ENCODE data around the gene EPAS1. TPM values are rescaled to one million over a fixed set of nuclear protein-coding genes. Genes with fewer than 3 reads are reported as not detected.

EPAS1 gene
- polyA plus RNA-seq, 4 donors = 49.1 to 64.0 (median 50.3) TPM

DNA sequence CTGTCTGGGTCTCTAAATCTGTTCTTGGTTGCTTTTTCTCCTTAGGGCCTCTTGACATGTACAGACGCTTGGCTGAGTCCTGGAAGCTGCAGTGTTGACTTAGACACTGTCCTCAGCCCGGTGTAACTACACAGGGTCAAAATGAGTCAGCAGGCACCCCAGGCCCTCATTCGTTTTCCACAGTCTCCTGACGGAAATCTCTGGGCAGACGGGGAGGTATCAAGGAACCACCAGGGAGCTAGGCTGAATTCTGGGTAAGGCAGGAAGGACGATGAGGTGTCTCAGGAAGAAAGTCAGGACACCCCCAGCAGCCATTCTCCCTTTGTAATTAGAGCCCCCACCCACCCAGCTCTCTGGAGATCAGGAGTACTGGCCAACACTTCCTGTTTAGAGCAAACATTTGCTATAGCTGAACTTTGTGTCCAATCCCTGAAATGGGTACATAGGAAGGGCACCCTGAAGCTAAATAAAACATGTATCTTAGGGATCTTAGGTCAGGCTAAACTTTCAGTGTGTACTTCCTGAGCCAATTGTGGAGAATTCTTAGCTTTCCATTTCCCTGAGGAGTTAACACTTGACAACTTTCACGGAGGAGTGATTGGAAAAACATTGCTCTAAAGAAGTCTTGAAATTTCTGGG is 23.9 kb upstream of the EPAS1 start:
- no peak for DNase-seq (ENCODE audit: low read depth in 4 of 4, low spot score in 3 of 4)

GRCh38 chr2:46273919-46274318 is 23.3 kb upstream of the EPAS1 start:
- no peak for DNase-seq (ENCODE audit: low read depth in 4 of 4, low spot score in 3 of 4)

- no peak for DNase-seq (ENCODE audit: low read depth in 4 of 4, low spot score in 3 of 4)
These were observed 22.6 kb upstream of the EPAS1 start for GRCh38 chr2:46274586-46274985.

DNA sequence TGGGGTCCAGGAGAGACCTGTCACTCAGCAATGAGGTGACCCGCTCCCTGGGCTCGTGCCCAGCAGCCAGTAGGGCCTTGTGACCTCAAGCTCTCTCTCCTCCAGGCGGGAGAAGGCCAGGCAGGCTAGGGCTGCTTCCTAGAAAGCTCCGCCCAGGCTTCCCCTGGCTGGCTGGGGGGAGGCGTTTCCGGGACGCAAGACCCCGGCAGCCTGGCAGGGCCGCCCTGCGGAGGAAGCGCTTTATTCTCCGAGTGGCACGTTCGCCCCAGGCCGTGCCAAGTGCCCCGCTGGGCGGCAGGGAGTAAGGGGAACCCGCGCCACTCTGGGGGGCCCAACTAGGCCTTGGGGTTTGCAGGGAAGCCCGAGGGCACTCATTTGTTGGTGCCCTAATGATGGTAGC is 21.2 kb upstream of the EPAS1 start:
- no peak for DNase-seq (ENCODE audit: low read depth in 4 of 4, low spot score in 3 of 4)

- no peak for DNase-seq (ENCODE audit: low read depth in 4 of 4, low spot score in 3 of 4)
These were observed 20.6 kb upstream of the EPAS1 start for GRCh38 chr2:46276642-46277041.

GRCh38 chr2:46277431-46278190 is 19.6 kb upstream of the EPAS1 start:
- no peak for DNase-seq (ENCODE audit: low read depth in 4 of 4, low spot score in 3 of 4)

DNA sequence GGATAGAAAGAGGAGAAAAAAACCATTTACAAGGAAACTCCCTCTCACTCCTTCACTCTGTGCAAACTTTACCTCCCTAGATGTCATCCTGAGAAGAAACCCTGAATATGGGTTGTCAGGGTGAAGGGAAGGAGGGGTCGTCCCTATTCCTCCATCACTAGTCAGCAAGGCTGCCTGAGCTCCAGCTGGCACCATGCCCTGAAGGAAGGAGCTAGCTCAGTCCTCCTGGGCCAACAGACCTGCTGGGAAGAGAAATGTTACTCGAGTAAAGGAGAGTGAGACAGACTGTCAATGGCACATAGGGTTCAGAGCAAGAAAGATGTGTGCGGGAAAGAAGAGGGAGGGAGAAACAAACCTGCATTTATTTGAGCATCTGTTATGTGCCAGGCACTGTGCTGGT is 18.3 kb upstream of the EPAS1 start:
- no peak for DNase-seq (ENCODE audit: low read depth in 4 of 4, low spot score in 3 of 4)

DNA sequence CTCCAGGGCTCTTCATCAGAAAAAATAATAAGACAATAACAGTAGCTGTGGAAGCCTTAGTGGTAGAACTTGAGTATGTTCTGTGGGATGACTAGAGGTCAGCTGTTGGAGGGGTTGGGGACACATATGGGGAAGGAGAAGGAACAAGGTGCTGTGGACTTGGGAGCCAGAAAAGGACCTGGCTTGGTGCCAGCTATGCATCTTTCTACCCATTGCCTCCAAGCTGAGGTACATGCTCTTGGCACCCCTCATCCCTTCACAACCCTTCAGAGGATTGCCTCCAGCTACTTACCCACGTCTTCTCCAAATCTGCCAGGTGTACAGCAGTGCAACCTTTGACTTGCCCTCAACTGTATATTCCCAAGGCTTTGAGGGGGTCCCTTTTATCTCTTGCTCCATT is 15.3 kb upstream of the EPAS1 start:
- no peak for DNase-seq (ENCODE audit: low read depth in 4 of 4, low spot score in 3 of 4)

DNA sequence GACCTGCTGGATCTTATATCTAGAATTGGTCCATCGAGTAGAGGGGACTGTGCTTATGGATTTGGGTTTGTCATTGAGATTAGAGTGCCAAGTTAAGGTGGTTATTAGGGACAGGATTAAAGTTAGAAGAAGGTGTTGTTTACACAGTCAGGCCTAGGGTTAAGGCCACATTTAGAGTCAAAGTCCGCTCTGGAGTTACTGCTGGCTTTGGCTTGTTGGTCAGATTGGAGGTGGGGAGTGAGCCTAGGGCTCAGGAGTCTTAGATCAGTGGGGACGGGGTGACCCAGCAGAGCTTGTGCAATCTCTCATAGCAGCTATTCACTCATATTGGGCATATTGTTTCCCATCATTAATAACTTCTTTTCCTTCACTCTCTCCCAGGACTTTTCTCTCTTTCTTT is 13.5 kb upstream of the EPAS1 start:
- no peak for DNase-seq (ENCODE audit: low read depth in 4 of 4, low spot score in 3 of 4)

GRCh38 chr2:46284260-46284659 is 12.9 kb upstream of the EPAS1 start:
- no peak for DNase-seq (ENCODE audit: low read depth in 4 of 4, low spot score in 3 of 4)

- no peak for DNase-seq (ENCODE audit: low read depth in 4 of 4, low spot score in 3 of 4)
These were observed 12.4 kb upstream of the EPAS1 start for GRCh38 chr2:46284796-46285195.

GRCh38 chr2:46286715-46287114 is 10.5 kb upstream of the EPAS1 start:
- no peak for DNase-seq (ENCODE audit: low read depth in 4 of 4, low spot score in 3 of 4)

DNA sequence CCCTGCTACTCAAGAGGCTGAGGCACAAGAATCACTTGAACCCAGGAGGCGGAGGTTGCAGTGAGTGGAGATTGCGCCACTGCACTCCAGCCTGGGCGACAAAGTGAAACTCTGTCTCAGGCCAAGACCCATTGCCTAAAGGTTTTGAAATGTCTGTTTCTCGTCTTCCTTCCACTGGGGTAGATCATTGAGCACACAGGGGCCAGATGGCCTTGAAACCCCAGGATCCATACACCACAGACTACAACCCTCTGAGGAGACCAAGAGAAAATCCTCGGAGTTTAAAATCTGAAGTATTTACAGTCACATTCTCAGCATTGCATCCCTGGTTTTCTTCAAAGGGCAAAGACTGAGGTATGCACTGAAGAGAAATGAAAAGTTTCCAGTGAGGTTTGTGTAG is 7.1 kb upstream of the EPAS1 start:
- no peak for DNase-seq (ENCODE audit: low read depth in 4 of 4, low spot score in 3 of 4)

GRCh38 chr2:46293466-46293865 is 3.7 kb upstream of the EPAS1 start:
- DNase-seq (ENCODE audit: low read depth in 4 of 4, low spot score in 3 of 4) = no peak

- no peak for DNase-seq (ENCODE audit: low read depth in 4 of 4, low spot score in 3 of 4)
These were observed 2.9 kb upstream of the EPAS1 start for GRCh38 chr2:46294176-46294836.

DNA sequence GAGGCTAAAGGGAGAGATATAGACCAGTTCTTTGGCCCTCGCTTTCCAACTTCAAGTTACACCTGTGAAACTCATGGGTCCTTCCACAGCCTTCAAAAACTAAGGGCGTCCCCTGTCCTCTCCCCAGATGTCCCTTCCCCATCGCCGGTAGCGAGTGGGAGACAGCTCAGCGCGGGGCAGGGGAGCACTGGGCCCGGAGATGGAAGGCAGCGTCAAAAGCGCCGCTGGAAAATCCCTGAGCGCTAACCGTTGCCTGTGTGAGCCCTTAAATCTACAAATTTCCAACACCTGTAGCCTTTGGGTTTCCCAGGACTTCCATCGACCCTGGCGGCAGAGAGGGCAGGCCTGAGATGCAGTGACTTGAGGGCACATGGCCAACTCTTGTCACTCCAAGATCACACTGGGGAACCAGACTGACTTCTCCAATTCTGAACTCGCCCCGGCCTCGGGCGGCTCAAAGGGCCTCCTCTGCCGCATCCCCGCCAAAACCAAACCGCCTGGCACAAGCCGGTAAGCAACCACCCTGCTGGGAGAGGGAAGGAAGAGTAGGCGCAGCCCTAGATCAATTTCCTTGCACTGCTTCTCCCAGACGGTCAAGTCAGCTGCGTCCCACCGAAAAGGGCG is 879 bp upstream of the EPAS1 start:
- no peak for DNase-seq (ENCODE audit: low read depth in 4 of 4, low spot score in 3 of 4)

DNA sequence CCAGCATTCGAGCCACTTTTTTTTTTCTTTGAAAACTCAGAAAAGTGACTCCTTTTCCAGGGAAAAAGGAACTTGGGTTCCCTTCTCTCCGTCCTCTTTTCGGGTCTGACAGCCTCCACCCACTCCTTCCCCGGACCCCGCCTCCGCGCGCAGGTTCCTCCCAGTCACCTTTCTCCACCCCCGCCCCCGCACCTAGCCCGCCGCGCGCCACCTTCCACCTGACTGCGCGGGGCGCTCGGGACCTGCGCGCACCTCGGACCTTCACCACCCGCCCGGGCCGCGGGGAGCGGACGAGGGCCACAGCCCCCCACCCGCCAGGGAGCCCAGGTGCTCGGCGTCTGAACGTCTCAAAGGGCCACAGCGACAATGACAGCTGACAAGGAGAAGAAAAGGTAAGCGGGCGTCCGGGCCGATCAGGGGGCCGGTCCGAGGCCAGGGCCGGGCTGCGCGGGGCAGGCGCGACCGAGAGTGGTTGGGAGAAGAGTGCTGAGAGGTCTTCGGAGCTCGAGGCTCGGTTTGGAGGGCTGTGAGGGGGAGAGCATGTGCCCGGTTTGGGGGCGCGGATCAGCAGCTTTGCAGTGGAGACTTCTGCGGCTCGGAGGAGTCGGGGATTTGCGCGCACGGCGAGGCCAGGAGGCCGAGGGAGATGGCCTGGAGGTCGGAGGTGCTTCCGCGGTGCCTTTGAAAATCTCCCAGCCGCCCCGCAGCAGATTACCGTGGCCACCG is 502 bp downstream of the EPAS1 start:
- no peak for DNase-seq (ENCODE audit: low read depth in 4 of 4, low spot score in 3 of 4)

GRCh38 chr2:46298272-46298521 is 990 bp downstream of the EPAS1 start:
- no peak for DNase-seq (ENCODE audit: low read depth in 4 of 4, low spot score in 3 of 4)

GRCh38 chr2:46298522-46299353 is 1.5 kb downstream of the EPAS1 start:
- peak in 1 of 4 donors; percentile 38 for DNase-seq (ENCODE audit: low read depth in 4 of 4, low spot score in 3 of 4)

Data from right renal pelvis (tissue), 4 donors.